WTC11 (cell line): Measurements from ENCODE around the gene HOXA2. TPM values are rescaled to one million over a fixed set of nuclear protein-coding genes. Genes with fewer than 3 reads are reported as not detected.

Source experiments
- ATAC-seq: fragments of 200-7000 bp; cut with Tn5 transposase; 2 replicates; pipeline ENCODE4 v1.10.0; 2021; ENCODE audit warnings: mild to moderate bottlenecking, moderate library complexity
- CTCF ChIA-PET: fragments of 300-600 bp; sonication (Branson Sonifier 250); formaldehyde crosslinking; loops from one replicate; lab custom pipeline; 2021; ENCODE audit warnings: antibody characterized with exemption; lab: Charles Lee
- POLR2A ChIA-PET: fragments of 350-600 bp; sonication (Branson Sonifier 250); formaldehyde crosslinking; loops from one replicate; lab custom pipeline; 2021; ENCODE audit warnings: antibody characterized with exemption; lab: Charles Lee
- DNase-seq: peaks from one replicate; pipeline ENCODE4 v3.0.0; 2021; ENCODE audit warnings: low spot score
- H3K27ac Mint-ChIP-seq: 2 replicates; pipeline ENCODE4 v1.8.0; 2021; ENCODE audit warnings: mixed read lengths
- H3K27me3 Mint-ChIP-seq: 2 replicates; pipeline ENCODE4 v1.8.0; 2021; ENCODE audit warnings: low read depth, mild to moderate bottlenecking, moderate library complexity, mixed read lengths
- H3K36me3 Mint-ChIP-seq: 2 replicates; pipeline ENCODE4 v1.8.0; 2021; ENCODE audit warnings: mixed read lengths
- H3K4me1 Mint-ChIP-seq: 2 replicates; pipeline ENCODE4 v1.8.0; 2022; ENCODE audit warnings: mixed read lengths
- H3K4me3 Mint-ChIP-seq: 2 replicates; pipeline ENCODE4 v1.8.0; 2021; ENCODE audit warnings: mild to moderate bottlenecking, moderate library complexity, mixed read lengths
- H3K9me3 Mint-ChIP-seq: 2 replicates; pipeline ENCODE4 v1.8.0; 2021; ENCODE audit warnings: mixed read lengths
- ATF6 ChIP-seq: sonication (generic); formaldehyde crosslinking; IDR thresholded peaks from 2 replicates; pipeline ENCODE4 v1.8.1; 2023; ENCODE audit warnings: mild to moderate bottlenecking, missing genetic modification reagents
- CDX4 ChIP-seq: fragments of 250-450 bp; sonication (Bioruptor Pico); IDR thresholded peaks from 2 replicates; pipeline ENCODE4 v1.9.0; 2021; ENCODE audit warnings: moderate library complexity, mild to moderate bottlenecking, inconsistent platforms, borderline replicate concordance
- E2F1 ChIP-seq: sonication (generic); formaldehyde crosslinking; IDR thresholded peaks from 2 replicates; pipeline ENCODE4 v1.8.0; 2022; ENCODE audit warnings: mild to moderate bottlenecking, missing genetic modification reagents
- ETV6 ChIP-seq: sonication (generic); formaldehyde crosslinking; IDR thresholded peaks from 2 replicates; pipeline ENCODE4 v1.8.1; 2022; ENCODE audit warnings: mild to moderate bottlenecking, missing genetic modification reagents
- FOXJ3 ChIP-seq: sonication (generic); formaldehyde crosslinking; IDR thresholded peaks from 2 replicates; pipeline ENCODE4 v1.9.0; 2021; ENCODE audit warnings: missing genetic modification reagents, mild to moderate bottlenecking, borderline replicate concordance
- GABPB1 ChIP-seq: sonication (generic); formaldehyde crosslinking; IDR thresholded peaks from 2 replicates; pipeline ENCODE4 v1.8.1; 2023; ENCODE audit warnings: mild to moderate bottlenecking, missing genetic modification reagents
- NFE2L1 ChIP-seq: sonication (generic); formaldehyde crosslinking; IDR thresholded peaks from 2 replicates; pipeline ENCODE4 v1.8.1; 2023; ENCODE audit warnings: missing genetic modification reagents
- NFYB ChIP-seq: sonication (generic); formaldehyde crosslinking; conservative IDR thresholded peaks from 2 replicates; pipeline ENCODE4 v1.8.0; 2022; ENCODE audit warnings: low read depth, missing genetic modification reagents
- NR3C1 ChIP-seq: sonication (generic); formaldehyde crosslinking; conservative IDR thresholded peaks from 2 replicates; pipeline ENCODE4 v1.8.1; 2023; ENCODE audit warnings: low read depth, mild to moderate bottlenecking, missing genetic modification reagents
- PREB ChIP-seq: sonication (generic); formaldehyde crosslinking; IDR thresholded peaks from 2 replicates; pipeline ENCODE4 v1.8.1; 2022; ENCODE audit warnings: mild to moderate bottlenecking, missing genetic modification reagents, moderate library complexity, borderline replicate concordance
- RORB ChIP-seq: fragments of 250-450 bp; sonication (Bioruptor Pico); IDR thresholded peaks from 2 replicates; pipeline ENCODE4 v1.9.0; 2021; ENCODE audit warnings: mild to moderate bottlenecking
- SMAD4 ChIP-seq: sonication (generic); formaldehyde crosslinking; IDR thresholded peaks from 2 replicates; pipeline ENCODE4 v1.8.0; 2022; ENCODE audit warnings: mild to moderate bottlenecking, missing genetic modification reagents
- USF2 ChIP-seq: sonication (generic); formaldehyde crosslinking; IDR thresholded peaks from 2 replicates; pipeline ENCODE4 v1.8.1; 2023; ENCODE audit warnings: mild to moderate bottlenecking, missing genetic modification reagents, moderate library complexity
- ZBTB21 ChIP-seq: sonication (generic); formaldehyde crosslinking; IDR thresholded peaks from 2 replicates; pipeline ENCODE4 v1.8.1; 2023; ENCODE audit warnings: mild to moderate bottlenecking, missing genetic modification reagents, borderline replicate concordance
- ZNF317 ChIP-seq: sonication (generic); formaldehyde crosslinking; IDR thresholded peaks from 2 replicates; pipeline ENCODE4 v1.8.1; 2023; ENCODE audit warnings: low read depth, mild to moderate bottlenecking, moderate library complexity, missing genetic modification reagents, borderline replicate concordance
- ZNF532 ChIP-seq: fragments of 250-450 bp; sonication (Bioruptor Pico); IDR thresholded peaks from 2 replicates; pipeline ENCODE4 v1.9.0; 2021; ENCODE audit warnings: mild to moderate bottlenecking, borderline replicate concordance
- total RNA-seq: library from RNA; stranded (reverse); gene quantifications from 3 replicates; pipeline ENCODE4 v1.2.3, GENCODE V29; 2021

HOXA2 gene
- total RNA-seq, 1 experiment from 2014 or later: not detected

GRCh38 chr7:27105301-27106031 is 3.0 kb upstream of the HOXA2 start (continued):
- no peak for TF ChIP-seq ZNF532 (CRISPR knock-in tag)
- no peak for TF ChIP-seq ZNF317 (CRISPR knock-in tag)
- TF ChIP-seq, all 79 proteins: peak for 0

GRCh38 chr7:27104341-27105058 is 2.0 kb upstream of the HOXA2 start:
- ATAC-seq (no peak), DNase-seq (no peak)
- Mint-ChIP-seq H3K36me3 (no peaks in the 10 kb centered on the region; the same call in 1 of the 2 replicates), H3K4me1 (peaks cover 38% of the 10 kb centered on the region), H3K9me3 (no peaks in the 10 kb centered on the region), H3K4me3 (no peak overlapping the region), H3K27me3 (peaks cover 100% of the 10 kb centered on the region), H3K27ac (no peak overlapping the region)
- CTCF ChIA-PET: no interaction called here
- POLR2A ChIA-PET: no interaction called here
- TF ChIP-seq GABPB1 (CRISPR knock-in tag): no peak
- no peak for TF ChIP-seq FOXJ3 (CRISPR knock-in tag)
- TF ChIP-seq ATF6 (CRISPR knock-in tag): no peak
- TF ChIP-seq RORB: no peak
- TF ChIP-seq E2F1 (CRISPR knock-in tag): no peak
- no peak for TF ChIP-seq NFYB (CRISPR knock-in tag)
- TF ChIP-seq SMAD4 (CRISPR knock-in tag): no peak
- TF ChIP-seq NFE2L1 (CRISPR knock-in tag): no peak
- TF ChIP-seq ZNF532 (CRISPR knock-in tag): no peak
- no peak for TF ChIP-seq USF2 (CRISPR knock-in tag)
- no peak for TF ChIP-seq NR3C1 (CRISPR knock-in tag)
- no peak for TF ChIP-seq PREB (CRISPR knock-in tag)
- no peak for TF ChIP-seq ZBTB21 (CRISPR knock-in tag)
- no peak for TF ChIP-seq ETV6 (CRISPR knock-in tag)
- TF ChIP-seq CDX4 (CRISPR knock-in tag): no peak
